CD4-positive, alpha-beta T cell treated with Interleukin-4 for 4 hours (primary cell): ENCODE measurements around the gene ELOF1.
"Not testable (repeated sequence)": the region's sequence is repeated elsewhere in the genome, so short reads cannot be mapped to it uniquely, and the experiment has no call there.

Experiments used
- DNase-seq: peaks from one replicate; pipeline ENCODE4 v3.0.0-alpha.2; 2020

The ELOF1 gene

GRCh38 chr19:11566164-11566563 lies 7.1 kb upstream of the ELOF1 start:
- DNase-seq: no peak

DNA sequence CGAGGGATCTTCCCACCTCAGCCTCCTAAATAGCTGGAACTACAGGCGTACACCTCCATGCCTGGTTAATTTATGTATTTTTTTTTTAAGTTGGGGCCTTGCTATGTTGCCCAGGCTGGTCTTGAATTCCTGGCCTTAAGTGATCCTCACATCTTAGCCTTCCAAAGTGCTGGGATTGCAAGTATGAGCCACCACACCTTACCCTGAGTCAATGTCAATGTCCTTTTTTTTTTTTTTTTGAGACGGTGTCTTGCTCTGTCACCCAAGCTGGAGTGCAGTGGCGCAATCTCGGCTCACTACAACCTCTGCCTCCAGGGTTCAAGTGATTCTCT lies 6.6 kb upstream of the ELOF1 start:
- not testable (repeated sequence) for DNase-seq

- DNase-seq: not testable (repeated sequence)
Measured at GRCh38 chr19:11564082-11564807, 5.2 kb upstream of the ELOF1 start.

DNA sequence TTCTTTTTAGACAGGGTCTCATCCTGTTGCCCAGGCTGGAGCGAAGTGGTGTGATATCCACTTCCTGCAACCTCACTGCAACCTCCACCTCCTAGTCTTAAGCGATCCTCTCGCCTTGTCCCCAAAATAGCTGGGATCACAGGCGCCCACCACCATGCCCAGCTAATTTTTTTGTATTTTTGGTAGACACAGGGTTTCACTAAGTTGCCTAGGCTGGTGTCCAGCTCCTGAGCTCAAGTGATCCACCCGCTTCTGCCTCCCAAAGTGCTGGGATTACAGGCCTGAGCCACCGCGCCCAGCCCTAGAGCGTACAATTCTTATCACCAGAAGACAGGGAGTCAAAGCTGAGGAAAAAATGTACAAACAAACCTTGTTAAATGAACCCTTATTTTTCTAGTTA lies 4.5 kb upstream of the ELOF1 start:
- DNase-seq: no peak

GRCh38 chr19:11560404-11561051 lies 1.5 kb upstream of the ELOF1 start:
- DNase-seq: peak; percentile 79

DNA sequence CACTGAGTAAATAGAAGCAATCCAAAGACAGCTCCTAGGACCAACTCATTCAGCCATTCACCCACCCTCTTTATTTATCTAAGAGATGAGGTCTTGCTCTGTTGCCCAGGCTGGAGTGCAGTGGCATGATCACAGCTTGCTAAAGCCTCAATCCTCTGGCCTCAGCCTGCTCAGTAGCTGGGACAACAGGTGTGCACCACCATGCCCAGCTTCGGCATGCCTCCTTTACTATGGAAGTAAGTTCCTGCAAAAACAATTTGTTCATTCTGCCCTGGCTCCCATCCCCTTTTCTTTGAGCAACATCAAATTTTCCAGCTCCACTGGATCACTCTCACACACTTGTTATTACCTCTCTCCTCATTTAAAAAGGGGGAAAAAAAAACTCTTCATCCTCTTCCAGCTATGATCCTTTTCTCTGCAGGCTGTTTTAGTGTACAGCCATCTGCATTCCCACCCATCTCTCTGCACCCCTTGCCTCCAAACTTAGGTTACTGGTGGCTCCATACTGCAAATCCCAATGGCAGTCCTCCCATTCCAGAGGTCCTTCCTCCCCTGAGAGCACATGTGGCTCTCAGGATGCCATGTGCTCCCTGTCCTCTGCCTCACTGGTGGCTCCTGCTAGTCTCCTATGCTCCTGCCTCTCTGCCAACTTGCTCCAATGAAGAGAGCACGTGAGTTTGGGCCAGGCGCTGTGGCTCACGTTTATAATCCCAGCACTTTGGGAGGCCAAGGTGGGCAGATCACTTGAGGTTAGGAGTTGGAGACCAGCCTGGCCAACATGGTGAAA lies 2.2 kb downstream of the ELOF1 start:
- DNase-seq: no peak

GRCh38 chr19:11555246-11555645 lies 3.8 kb downstream of the ELOF1 start:
- DNase-seq: no peak

DNA sequence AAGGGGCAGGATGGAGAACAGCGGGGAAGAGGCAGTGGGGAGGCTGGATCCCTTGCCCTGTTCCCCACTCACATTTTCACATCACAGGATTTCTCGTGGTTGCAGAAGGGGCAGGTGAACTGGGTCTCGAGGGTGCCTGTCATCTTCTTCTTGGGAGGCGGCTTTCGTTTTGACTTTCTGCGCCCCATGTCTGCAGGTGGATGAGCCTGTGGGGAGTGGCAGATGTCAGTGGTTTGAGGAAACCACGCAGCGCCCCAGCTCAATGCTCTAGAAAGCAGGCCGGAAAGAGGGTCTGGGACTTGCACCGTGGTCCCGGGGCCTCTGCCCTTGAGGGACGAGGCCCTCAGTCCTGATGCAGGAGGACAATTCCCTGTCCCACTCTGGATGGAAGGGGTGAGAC lies 4.9 kb downstream of the ELOF1 start:
- no peak for DNase-seq

GRCh38 chr19:11552666-11553372 lies 6.2 kb downstream of the ELOF1 start:
- no peak for DNase-seq

GRCh38 chr19:11551603-11552235 lies 7.3 kb downstream of the ELOF1 start:
- no peak for DNase-seq

GRCh38 chr19:11550265-11550664 lies 8.8 kb downstream of the ELOF1 start:
- DNase-seq: no peak

DNA sequence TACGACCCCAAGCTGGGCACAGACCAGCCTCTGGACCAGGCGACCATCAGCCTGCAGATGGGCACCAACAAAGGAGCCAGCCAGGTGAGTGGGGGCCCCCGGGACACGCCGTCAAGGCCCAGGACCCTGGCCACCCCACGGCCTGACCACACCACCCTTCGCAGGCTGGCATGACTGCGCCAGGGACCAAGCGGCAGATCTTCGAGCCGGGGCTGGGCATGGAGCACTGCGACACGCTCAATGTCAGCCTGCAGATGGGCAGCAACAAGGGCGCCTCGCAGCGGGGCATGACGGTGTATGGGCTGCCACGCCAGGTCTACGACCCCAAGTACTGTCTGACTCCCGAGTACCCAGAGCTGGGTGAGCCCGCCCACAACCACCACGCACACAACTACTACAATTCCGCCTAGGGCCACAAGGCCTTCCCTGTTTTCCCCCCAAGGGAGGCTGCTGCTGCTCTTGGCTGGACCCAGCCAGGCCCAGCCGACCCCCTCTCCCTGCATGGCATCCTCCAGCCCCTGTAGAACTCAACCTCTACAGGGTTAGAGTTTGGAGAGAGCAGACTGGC lies 9.6 kb downstream of the ELOF1 start:
- DNase-seq: no peak

DNA sequence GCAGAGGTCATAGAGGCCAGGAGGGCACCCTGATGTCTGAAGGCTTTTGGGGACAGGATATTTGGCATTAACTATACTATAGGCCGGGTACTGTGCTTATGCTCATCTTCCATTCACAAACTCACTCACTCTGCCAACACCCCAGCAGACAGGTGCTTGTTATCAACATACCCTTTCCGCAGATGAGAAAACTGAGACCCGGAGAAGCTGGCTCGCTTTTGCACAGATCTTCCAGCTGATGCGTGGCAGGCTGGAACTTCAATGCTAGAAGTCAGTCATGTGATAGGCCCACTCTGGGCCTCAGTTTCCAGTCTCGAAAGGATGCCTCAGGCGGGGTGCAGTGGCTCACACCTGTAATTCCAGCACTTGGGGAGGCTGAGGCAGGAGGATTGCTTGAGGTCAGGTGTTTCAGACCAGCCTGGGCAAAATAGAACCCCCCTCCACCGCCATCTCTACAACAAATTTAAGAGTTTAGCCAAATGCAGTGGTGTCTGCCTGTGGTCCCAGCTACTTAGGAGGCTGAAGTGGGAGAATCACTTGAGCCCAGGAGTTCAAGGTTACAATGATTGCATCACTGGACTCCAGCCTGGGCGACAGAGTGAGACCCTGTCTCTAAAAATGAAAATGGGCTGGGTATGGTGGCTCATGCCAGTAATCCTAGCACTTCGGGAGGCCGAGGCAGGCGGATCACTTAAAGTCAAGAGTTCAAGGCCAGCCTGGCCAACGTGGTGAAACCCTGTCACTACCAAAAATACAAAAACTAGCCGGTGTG lies 10.9 kb downstream of the ELOF1 start:
- no peak for DNase-seq

- no peak for DNase-seq
Measured at GRCh38 chr19:11541238-11541637, 17.8 kb downstream of the ELOF1 start.

DNA sequence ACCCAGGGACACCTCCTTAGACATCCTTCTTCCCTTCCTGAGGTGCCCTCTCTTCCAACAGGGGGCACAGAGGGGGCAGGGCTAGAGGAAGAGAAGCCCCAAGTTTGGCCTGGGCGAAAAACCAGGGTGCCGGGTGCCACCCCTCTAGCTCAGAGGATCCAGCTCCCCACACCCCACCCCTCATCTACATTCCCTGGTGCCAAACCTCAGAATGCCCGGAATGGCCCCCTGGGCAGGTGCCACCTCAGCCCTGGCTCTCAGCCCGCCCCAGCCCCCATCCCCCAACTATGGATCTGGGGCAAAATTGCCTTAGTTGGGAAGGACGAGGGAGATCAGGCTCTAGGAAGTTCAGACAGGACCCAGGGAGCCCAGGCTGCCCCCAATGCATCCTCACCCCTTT lies 18.4 kb downstream of the ELOF1 start:
- DNase-seq: no peak

DNA sequence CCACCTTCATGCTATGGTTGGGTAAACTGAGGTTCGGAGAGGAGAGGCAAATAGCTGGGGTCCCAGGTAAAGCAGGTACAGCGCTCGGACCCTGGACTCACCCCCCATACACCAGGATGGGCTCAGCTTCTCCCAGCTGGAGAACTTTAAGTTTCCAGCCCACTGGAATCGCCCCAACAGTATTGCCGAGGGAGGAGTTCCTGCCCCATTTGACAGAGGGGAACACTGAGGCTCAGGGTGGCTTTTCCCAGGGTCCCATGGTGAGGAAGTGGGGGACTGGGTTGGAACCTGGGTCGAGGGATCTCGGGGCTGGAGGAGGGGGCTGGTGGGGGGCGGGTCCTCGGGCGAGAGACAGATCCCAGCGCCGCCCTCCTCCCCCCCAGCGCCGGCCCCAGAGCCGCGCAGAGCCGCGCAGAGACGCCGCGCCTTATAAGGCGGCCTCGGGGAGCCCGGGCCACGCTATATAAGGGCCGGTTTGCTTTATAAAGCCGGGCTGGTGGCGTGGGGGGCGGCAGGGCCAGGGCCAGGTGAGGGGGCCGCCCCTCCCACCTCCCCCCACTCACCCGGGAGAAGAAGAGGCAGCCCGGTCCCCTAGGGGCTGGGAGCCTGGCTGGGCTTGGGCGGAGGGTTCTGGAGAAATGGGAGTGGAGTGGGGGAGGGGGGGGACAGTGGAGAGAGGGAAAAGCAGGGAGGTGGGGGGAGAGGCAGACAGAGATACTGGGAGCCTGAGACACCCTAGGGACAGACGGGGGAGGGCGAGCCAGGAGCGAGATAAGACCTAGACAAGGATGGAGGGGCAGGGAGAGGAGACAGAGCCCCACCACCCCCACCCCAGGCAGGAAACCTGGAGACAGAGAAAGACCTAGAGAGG lies 19.3 kb downstream of the ELOF1 start:
- no peak for DNase-seq

DNA sequence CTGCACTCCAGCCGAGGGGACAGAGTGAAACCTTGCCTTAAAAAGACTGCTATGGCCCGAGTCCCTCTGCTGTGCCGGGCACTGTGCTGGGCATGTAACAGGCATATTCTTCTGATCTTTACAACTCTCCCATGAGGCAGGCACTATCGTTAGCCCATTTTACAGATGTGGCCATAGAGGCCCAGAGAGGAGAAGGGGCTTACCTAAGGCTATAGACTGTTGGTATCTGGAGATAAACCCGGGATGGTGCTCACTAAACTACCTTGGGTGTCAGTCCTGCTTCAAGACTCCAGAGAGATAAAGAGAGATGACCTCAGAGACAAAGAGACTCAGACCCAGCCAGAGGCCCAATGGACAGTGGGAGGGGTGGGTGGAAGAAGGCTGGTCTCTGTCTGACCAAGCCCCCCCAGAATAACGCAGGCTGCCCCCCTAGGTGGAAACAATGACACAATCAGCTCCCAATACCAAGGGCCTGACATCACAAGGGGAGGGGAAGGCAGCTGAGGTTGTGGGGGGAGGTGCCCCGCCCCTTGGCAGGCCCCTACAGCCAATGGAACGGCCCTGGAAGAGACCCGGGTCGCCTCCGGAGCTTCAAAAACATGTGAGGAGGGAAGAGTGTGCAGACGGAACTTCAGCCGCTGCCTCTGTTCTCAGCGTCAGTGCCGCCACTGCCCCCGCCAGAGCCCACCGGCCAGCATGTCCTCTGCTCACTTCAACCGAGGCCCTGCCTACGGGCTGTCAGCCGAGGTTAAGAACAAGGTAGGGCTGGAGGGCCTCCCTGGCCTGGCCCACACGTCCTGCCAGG lies 20.6 kb downstream of the ELOF1 start, which contains the start of gene CNN1:
TSS of gene CNN1 (plus strand) at position 620 of the 805 bp plus-strand sequence. CDS start at position 697, 77 bp downstream.
- no peak for DNase-seq

GRCh38 chr19:11535792-11536595 lies 23.0 kb downstream of the ELOF1 start:
- DNase-seq: peak; percentile 72

GRCh38 chr19:11534948-11535347 lies 24.1 kb downstream of the ELOF1 start:
- no peak for DNase-seq
